Natural killer cell (primary cell): ENCODE data around the gene PTK7. TPM values are rescaled to one million over a fixed set of nuclear protein-coding genes. Genes with fewer than 3 reads are reported as not detected.

Source experiments
- ATAC-seq, 3 donors: fragments of 150-1000 bp in 2 of 3; fragments of 200-7000 bp in 1 of 3; cut with Tn5 transposase; 1 replicate in 1 of 3; 2 replicates in 2 of 3; pipeline ENCODE4 v1.10.0; 2021; ENCODE audit warnings: mild to moderate bottlenecking in 2 of 3, moderate library complexity in 2 of 3
- DNase-seq, 2 donors: peaks; one replicate each; pipeline versions ENCODE4 v3.0.0 to v3.0.0-alpha.2; 2013 to 2021; ENCODE audit warnings: mixed read lengths in 1 of 2
- H3K27ac ChIP-seq: one replicate; pipeline ENCODE4 v1.5.1; 2013; ENCODE audit warnings: mild to moderate bottlenecking, low read length
- H3K27me3 ChIP-seq: one replicate; pipeline ENCODE4 v1.6.1; 2013; ENCODE audit warnings: low read length; ENCODE audit not compliant: control insufficient read depth, insufficient read depth
- H3K36me3 ChIP-seq: one replicate; pipeline ENCODE4 v1.6.1; 2013; ENCODE audit warnings: low read length; ENCODE audit not compliant: control insufficient read depth, insufficient read depth
- H3K4me1 ChIP-seq: one replicate; pipeline ENCODE4 v1.6.1; 2013; ENCODE audit warnings: low read length; ENCODE audit not compliant: control insufficient read depth, insufficient read depth
- H3K4me3 ChIP-seq: one replicate; pipeline ENCODE4 v1.5.1; 2013; ENCODE audit warnings: low read length
- H3K9me3 ChIP-seq: one replicate; pipeline ENCODE4 v1.6.1; 2013; ENCODE audit warnings: low read length; ENCODE audit not compliant: control insufficient read depth, insufficient read depth
- H3K27ac Mint-ChIP-seq, 2 donors: one replicate each; pipeline ENCODE4 v1.8.0; 2022; ENCODE audit warnings: mild to moderate bottlenecking in 2 of 2, mixed read lengths in 2 of 2, moderate library complexity in 1 of 2
- H3K27me3 Mint-ChIP-seq, 2 donors: one replicate each; pipeline ENCODE4 v1.8.0; 2022; ENCODE audit warnings: low read depth in 2 of 2, mixed read lengths in 2 of 2
- H3K36me3 Mint-ChIP-seq: one replicate; pipeline ENCODE4 v1.8.0; 2022; ENCODE audit warnings: mixed read lengths
- H3K4me1 Mint-ChIP-seq, 2 donors: one replicate each; pipeline ENCODE4 v1.8.0; 2022; ENCODE audit warnings: mixed read lengths in 2 of 2
- H3K4me3 Mint-ChIP-seq: one replicate; pipeline ENCODE4 v1.8.0; 2022; ENCODE audit warnings: mild to moderate bottlenecking, moderate library complexity, mixed read lengths
- H3K9me3 Mint-ChIP-seq, 2 donors: one replicate each; pipeline ENCODE4 v1.8.0; 2022; ENCODE audit warnings: mixed read lengths in 2 of 2
- CTCF ChIP-seq: fragments of 200-600 bp; IDR thresholded peaks from one replicate; pipeline ENCODE4 v1.8.0; 2022; ENCODE audit warnings: antibody characterized with exemption
- WGBS: methylation state at CpG from one replicate; pipeline ENCODE4 v1.1.7; 2013; ENCODE audit warnings: missing lambda C conversion rate; ENCODE audit not compliant: insufficient coverage; 5-methylcytosine and 5-hydroxymethylcytosine counted together
- intact Hi-C: fragments of 100-400 bp; cut with micrococcal nuclease; formaldehyde crosslinking; loops from one replicate; pipeline ENCODE4 v1.14.2; 2022
- total RNA-seq, 4 donors: library from RNA; stranded (reverse); fragments of 120-200 nt in 1 of 4; gene quantifications; one replicate each; pipeline versions ENCODE4 v1.2.3 to v1.2.4, GENCODE V29; 2013 to 2022

PTK7 gene
- total RNA-seq, 3 donors from 2014 or later (not counting 1 experiment from before 2014, with no cell fraction given): 1.7 to 5.6 (median 2.8) TPM

GRCh38 chr6:43181942-43182860 lies 106.1 kb downstream of the PTK7 start, which contains the start of gene CUL9:
TSS of gene CUL9 (plus strand) at chr6:43182196. CDS start at chr6:43184311, 2,115 bp downstream.
- Mint-ChIP-seq H3K4me1 (peaks cover 36 to 42% of the 10 kb centered on the region in 2 donors), H3K27me3 (no peaks in the 10 kb centered on the region), H3K27ac (peak within 1 kb of the TSS; percentile 79 to 81), H3K4me3 (peak within 1 kb of the TSS; percentile 89), H3K36me3 (no peaks in the 10 kb centered on the region), H3K9me3 (no peaks in the 10 kb centered on the region)
- no peak for TF ChIP-seq CTCF
- DNase-seq (peak; percentile 79 to 90), ATAC-seq (peak; percentile 99)
- WGBS: 1% methylated on average over 46 of the region's 51 CpGs
- intact Hi-C loops: loop anchor here (1.0 kb wide), 1 partner anchor 8 kb away; no protein-coding TSS in a partner anchor
- Histone ChIP-seq H3K27me3 (no peaks in the 10 kb centered on the region), H3K4me3 (peak within 1 kb of the TSS; percentile 80), H3K9me3 (no peaks in the 10 kb centered on the region), H3K4me1 (peaks cover 17% of the 10 kb centered on the region), H3K27ac (peak within 1 kb of the TSS; percentile 70), H3K36me3 (peaks cover 44% of the 10 kb centered on the region)

DNA sequence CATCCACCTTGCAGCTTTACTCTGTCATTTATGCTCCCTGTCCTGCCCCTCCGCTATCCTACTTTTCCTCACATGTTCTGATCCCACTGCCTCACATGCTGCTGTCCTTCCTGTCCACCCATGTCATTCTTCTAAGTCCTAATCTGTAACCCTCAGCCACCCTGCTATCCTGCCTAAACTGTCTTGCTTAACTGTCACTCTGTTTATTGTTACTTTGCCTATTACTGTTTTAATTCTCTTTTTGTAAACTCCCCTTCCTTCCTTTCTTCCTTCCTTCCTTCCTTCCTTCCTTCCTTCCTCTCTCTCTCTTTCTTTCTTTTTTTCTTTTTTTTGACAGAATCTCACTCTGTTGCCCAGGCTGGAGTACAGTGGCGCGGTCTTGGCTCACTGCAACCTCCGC lies 107.3 kb downstream of the PTK7 start:
- Mint-ChIP-seq H3K9me3 (no peaks in the 10 kb centered on the region), H3K27ac (peak overlapping the region; percentile 79 to 81), H3K4me1 (peaks cover 38 to 42% of the 10 kb centered on the region in 2 donors), H3K4me3 (peak overlapping the region; percentile 89), H3K36me3 (no peaks in the 10 kb centered on the region), H3K27me3 (no peaks in the 10 kb centered on the region)
- TF ChIP-seq CTCF: no peak
- intact Hi-C loops: no loop called here
- Histone ChIP-seq H3K27ac (no peak overlapping the region), H3K4me1 (peaks cover 17% of the 10 kb centered on the region), H3K27me3 (no peaks in the 10 kb centered on the region), H3K36me3 (peaks cover 48% of the 10 kb centered on the region), H3K4me3 (no peak overlapping the region), H3K9me3 (no peaks in the 10 kb centered on the region)
- WGBS: 100% methylated on average over 4 of the region's 4 CpGs
- DNase-seq: no peak
- no peak for ATAC-seq

DNA sequence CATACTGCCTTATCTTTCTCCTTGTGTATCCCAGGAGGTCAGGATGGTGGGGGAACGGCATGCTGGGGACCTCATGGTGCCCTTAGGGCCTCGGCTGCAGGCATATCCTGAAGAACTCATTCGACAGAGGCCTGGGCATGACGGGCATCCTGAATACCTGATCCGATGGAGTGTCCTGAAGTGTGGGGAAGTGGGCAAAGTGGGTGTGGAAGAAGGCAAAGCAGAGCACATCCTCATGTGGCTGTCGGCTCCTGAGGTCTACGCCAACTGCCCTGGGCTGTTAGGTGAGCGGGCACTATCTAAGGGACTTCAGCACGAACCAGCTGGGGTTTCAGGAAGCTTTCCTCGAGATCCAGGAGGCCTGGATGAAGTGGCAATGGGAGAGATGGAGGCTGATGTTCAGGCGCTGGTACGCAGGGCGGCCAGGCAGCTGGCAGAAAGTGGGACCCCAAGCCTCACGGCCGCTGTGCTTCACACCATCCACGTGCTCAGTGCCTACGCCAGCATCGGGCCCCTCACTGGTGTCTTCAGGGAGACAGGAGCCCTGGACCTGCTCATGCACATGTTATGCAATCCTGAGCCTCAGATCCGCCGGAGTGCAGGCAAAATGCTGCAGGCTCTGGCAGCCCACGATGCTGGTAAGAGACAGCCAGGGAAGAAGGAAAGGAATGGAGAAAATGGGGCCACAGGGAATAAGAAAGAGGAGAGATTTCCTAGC lies 108.3 kb downstream of the PTK7 start:
- no peak for ATAC-seq
- no peak overlapping the region for H3K4me3 ChIP-seq
- H3K27me3 Mint-ChIP-seq: no peaks in the 10 kb centered on the region
- no peaks in the 10 kb centered on the region for H3K27me3 ChIP-seq
- H3K9me3 ChIP-seq: no peaks in the 10 kb centered on the region
- peaks cover 42% of the 10 kb centered on the region in 2 donors for H3K4me1 Mint-ChIP-seq
- 97% methylated on average over 21 of the region's 21 CpGs for WGBS
- peaks cover 43% of the 10 kb centered on the region for H3K36me3 ChIP-seq
- peak overlapping the region; percentile 32 for H3K4me3 Mint-ChIP-seq
- no peak overlapping the region for H3K27ac ChIP-seq
- no peak for TF ChIP-seq CTCF
- H3K9me3 Mint-ChIP-seq: no peaks in the 10 kb centered on the region
- no peak for DNase-seq
- intact Hi-C loops: no loop called here
- no peaks in the 10 kb centered on the region for H3K36me3 Mint-ChIP-seq
- H3K27ac Mint-ChIP-seq: peak overlapping the region; percentile 79 to 81
- peaks cover 17% of the 10 kb centered on the region for H3K4me1 ChIP-seq
